HG03378 (cell line): ENCODE measurements around the gene FILIP1.

ENCODE experiments used
- ATAC-seq: cut with Tn5 transposase; IDR thresholded peaks from one replicate; pipeline ENCODE4 v1.9.1; 2021; ENCODE audit warnings: mild to moderate bottlenecking, moderate library complexity; ENCODE audit not compliant: unreplicated experiment

Gene FILIP1

DNA sequence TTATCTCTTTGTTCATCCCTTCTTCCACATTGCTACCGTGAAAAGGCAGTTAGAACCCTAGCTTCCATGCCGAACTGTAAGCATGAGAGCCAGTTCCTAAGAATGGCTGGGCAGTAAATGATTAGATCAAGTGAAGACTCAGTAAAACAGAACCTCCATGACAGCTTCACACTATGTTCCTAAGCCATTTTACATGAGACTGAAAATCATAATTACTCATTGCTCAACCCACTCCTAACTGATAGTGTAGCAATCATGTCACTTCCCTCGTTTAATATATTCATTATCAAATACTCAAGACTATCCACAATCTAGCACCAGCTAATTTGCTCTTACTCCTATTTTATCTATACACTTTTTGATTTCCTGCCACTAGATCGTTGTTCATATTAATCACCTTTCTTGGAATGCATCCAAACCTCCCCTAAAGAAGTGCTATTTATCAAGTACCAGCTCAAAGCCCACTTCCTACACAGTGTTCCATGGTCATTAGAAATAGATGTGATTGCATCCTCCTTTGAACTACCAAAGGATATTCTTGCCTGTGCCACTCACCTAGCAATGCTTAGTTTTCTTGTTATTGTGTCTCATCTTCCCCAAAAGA, 215.0 kb downstream of the FILIP1 start:
- ATAC-seq, result no peak

DNA sequence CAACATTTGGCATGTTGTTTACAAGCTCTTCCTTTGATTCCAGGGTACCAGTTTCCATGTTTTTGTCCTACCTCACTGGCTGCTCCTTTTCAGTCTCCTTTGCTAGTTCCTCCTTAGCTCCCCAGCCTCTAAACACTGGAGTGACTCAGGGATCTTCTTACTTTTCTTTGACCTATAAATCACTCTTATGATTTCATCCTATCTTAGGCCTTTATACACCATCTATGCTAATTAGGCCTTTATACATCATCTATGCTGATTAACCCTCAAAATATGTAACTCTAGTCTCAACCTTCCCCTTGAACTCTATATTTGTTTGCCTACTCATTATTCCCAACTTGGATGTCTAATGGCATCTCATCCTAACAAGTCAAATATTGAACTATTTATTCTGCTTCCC, 218.5 kb downstream of the FILIP1 start:
- no peak for ATAC-seq

DNA sequence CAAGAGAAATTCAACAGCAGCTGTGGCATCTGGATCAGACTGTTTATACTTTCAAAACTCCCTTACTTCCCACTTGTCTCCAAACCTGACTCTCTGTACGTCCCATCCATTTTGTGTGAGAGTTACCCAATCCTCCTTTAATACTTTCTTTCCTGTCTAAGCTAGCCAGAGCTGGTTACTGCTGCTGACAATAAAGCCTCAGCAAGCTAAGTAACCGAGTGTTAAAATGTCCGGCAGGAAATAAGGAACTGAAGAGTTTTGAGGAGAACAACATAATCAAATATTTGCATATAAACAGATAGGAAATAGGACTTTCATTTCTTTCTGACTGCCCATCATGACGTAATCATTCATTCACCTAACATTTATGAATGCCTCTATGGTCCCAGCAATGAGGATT, 220.6 kb downstream of the FILIP1 start:
- ATAC-seq, result no peak

DNA sequence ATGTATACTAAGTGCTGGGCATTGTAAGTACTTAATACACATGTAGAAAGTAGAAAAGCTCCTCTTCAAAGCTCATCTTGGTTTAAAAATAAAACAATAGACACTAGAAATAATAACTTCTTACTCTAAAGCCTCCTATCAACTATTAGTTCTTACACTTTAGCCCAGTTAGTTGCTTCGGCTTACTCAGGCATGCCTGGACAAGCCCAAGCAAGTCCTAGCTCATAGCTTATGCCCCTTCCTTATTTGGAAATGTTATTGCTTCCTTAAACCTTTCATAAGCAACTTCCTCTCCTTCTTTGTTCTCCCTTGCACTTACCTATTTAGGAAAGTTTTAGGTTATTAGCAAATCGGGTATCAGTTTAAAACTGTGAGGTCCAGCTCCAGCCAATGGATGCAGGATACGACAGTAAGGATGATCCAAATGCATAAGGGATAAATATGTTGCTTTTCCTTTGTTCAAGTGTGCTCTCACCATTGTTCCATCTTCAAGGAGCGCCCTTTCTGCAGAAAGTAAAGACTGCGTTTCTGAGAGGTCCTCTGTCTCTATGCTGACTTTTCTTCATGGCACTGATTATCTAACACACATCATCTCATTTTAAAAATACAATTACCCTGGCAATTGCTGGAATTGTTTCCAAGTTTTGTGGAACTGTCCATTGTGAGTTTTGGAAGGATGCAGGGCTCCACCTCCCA, 221.3 kb downstream of the FILIP1 start:
- no peak for ATAC-seq

DNA sequence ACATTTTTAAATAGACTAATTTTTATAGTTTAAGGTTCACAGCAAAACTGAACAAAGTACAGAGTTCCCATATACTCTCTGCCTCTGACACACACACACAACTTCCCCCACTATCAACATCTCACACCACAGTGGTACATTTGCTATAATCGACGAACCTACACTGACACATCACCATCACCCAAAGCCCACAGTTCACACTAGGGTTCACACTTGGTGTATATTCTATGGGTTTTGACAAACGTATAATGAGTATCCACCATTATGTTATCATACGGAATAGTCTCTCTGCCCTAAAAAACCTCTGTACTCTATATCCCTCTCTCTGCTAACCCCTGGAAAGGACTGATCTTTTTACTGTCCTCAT, 224.6 kb downstream of the FILIP1 start:
- no peak for ATAC-seq

DNA sequence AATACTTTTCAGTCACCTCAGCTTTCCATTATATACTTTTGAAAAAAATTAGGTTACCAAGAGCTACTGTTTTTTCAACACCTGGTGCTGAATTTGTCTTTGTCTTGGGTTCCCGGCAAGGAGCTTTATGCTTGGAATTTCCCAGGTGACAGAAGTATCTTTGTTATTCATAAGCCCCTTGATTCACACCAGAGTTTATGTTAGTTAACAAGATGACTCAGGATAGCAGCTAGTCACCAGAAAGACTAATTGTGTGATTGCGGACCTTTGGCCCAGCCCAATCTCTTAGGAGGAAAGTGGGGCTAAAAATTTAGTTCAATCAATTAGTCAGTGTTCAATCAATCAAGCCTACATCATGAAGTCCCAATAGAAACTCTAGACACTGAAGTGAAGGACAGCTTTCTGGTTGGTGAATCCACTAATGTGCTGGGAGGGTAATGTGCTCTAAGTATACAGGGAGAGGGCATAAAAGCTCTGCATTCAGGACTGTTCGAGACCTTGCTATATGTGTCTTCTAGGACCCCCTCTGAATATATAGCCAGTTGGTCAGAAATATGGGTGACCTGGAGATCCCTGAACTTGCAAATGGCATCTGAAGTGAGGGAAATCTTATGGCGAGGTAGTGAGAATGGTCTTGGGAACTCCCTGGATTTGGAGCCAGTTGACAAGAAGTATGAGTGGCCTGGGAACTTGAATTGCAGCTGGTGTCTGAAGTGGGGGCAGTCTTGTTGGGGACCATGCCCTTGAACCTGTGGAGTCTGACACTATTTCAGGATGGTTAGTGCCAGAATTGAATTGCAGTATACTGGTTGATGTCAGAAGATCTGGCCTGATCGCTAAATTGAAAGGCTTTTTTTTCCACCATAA, 225.2 kb downstream of the FILIP1 start:
- no peak for ATAC-seq

DNA sequence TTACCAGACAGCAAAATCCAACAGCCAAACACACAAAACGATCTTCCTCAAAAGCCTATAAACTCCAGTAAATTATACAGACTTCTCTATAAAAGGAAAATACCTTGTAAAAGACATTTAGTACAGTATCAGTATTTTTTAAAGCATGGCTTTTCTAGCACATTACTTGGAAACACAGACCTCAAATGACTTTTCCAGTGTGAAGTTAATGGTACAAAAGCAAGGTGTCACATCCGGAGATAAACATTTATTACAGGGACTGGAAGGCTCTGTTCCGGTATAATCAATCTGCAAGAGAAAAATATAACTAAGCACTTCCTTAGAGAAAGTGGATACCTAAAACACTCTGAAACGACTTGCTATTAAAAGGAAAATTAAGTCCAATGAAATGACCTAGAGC, 226.1 kb downstream of the FILIP1 start:
- no peak for ATAC-seq

DNA sequence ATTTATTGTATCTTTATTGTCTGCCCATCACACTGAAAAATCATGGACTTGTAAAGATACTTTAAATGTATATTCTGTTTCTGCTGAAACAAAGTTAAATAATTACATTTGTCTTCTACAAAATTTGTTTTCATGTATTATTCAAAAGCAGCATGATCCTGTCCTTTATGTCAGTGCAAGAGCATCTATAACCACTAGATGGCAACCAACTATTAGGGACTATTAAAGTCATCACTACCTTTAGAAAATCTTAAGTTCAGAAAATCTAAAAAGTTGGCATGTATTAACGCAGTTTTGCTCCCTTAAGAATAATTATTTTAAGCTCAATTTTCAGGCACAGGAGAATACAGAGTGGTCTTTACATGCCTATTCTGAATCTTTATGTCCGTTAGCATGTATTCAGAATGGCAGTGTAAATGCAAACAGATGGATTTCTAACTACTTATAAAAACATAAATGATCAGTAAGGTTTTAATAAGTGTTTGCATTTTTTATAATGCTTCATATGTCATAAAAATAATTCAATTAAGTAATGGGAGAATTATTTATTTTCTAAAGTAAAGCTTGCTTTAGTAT, 226.8 kb downstream of the FILIP1 start:
- ATAC-seq, result peak; percentile 76

DNA sequence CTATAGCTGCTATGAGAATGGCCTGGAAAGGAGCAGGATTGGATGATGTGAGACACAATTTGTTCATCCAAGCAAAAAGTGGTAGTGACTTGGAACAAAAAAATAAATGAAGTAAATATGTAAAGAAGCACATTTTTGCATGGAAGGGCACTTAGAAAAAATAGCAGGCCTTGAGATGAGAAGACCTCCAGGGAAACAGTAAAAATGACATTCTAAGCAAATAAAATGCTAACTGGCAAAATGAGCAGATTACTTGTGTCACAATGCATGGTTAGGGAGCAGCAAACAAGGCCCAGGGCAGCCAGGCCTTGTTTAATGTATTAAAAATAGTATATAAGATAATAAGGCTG, 230.2 kb downstream of the FILIP1 start:
- ATAC-seq, result no peak

DNA sequence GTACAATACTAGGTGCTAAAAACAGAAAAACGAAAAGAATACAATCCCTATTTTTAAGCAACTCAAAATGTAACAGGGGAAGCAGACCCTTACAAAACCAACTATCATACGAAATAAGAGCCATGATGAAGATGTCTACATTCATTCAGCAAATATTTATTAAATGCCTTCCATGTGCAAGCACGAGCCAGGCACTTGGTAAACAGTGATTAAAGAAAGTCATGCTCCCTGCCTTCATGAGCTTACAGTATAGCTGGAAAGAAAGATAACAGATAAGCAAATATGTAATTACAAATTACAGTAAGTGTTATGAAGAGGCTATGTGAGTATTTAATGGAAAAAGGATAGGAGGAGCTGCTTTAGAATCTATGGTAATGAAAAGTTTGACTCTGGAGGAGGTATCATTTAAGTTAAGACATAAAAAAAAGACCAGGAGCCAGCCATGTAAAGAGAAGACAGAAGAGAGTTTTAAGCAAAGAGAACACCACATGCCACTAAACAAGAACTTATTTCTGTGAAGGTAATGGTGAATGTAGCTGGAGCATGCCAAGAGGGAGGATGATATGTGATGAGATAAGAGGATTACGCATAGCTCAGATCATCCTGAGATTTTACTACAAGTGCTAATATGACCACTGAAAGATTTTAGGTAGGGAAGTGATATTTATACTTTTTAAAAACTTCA, 230.7 kb downstream of the FILIP1 start:
- ATAC-seq, result no peak

DNA sequence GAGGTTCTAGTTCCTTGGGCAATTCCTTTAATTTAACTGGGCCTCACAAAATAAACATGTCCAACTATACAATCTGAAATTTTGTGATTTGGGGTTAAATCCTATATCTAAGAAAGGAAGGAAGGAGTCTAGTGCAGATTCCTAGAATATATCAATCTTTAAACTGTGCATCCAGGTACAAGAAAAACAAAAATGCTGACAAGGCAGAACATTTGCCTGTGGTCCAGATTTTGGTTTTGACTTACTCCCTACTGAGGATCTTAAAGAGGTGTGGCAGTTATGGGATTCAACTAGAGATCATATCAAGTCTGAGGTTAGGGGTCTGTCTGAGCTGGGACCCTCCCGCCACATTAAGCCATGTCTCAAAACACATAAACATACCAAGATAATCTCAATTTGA, 232.3 kb downstream of the FILIP1 start:
- ATAC-seq, result no peak

DNA sequence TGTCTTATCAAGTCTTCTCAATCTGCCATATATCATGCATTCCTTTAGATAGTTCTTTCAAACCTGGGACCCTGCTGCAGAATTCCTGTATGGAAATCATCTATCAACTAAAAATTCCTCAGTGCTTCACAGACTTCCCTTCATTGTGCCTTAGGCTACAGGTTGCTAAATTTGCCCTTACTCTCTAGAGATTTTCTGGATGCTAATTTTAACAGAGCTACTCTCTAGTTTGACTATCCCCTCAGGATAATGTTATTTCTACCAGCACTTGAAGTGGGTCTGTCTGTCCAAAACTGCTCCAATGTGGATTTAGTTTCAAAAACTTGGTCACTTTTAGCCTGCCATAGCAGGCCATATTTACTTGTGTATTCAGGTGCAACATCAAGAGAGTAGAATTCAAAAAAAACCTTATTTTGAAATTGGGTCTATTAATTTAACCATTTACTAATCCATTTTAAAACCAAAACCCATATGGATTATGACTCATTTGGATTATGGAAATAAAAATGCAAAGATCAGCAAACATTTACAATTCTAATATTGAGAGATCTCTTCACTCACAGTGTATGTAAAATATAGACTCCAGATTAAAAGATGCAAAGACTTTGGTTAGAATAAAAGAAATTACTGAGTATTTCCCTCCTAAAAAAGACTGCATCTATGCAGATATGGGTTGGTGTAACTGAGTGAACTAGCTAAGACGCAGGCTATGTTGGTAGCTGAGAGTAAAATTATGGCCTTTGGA, 236.1 kb downstream of the FILIP1 start:
- no peak for ATAC-seq

DNA sequence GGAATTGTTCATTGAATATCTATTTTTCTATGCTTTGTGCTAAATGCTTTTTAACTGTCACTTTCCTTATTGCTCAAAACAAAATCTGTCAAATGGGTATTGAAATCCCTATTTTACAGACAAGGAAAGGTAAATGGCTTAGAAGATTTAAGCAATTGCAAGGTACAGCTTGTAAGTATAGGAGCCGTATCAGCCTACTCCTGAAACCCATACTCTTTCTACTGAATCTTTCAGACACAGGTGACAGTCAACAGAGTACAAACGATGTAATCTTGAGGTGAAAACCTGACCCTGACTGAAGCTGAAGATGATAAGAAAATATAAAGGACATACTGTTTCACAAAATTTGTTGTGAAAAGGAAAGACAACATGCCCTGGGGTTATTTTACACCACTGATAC, 243.0 kb downstream of the FILIP1 start:
- ATAC-seq, result no peak

DNA sequence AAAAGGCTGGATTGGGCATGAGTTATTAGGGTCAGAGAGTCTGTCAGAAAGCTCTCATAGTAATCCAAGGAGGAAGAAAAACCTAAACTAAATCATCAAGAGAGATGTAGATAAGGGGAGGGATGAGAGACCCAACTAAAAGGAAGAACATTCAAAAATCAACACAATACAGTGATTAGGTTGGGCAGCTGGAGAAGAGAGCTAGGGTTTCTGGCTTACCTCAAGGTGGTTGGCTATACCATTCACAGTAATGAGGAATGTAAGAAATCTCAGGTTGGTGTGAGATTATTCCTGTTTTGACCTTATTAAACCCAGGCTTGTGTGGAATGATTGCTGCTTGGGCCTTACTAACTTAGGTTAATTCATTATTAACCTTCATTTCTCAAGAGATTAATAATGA, 243.8 kb downstream of the FILIP1 start:
- ATAC-seq, result no peak

DNA sequence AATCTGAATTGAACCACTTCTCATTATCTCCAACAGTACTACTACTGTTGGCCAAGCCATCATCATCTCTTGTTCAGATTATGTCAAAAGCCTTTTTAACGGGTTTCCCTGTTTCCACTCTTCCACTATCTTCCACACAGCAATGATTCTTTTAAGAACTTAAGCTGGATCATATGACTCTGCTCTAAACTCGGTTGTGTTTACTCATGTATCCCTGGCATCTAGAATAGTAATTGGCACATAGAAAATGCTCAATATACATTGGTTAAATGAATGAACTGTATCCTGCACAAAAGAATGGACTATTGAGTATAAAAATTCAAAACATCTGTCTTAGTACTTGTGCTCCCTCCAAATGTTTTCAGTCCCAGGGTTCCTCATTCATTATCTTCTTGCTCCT, 247.2 kb downstream of the FILIP1 start:
- no peak for ATAC-seq

DNA sequence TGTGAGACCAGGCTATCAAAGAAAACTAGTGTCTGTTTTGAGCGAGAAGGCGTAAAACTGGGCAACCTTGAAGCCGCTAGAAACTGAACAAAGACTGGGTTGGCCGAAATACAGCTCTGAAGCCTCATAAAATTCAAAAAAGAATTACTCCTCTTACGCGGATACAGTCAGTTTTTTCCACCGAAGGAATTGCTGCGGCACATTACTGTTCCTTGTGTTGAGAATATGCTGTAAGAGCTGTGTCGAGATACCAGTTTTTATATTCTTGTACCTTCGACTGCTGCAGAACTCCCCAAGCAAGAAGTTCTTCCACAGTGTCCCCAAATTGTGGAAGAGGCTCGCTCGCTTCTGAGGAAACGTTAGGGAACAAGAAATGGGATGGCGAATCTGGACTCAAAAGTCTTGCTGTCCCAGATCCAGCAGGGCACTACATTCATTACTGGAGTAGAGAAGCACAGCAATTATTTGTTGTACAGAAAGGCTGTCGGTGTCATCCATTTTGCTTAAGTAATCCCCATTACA, 249.5 kb downstream of the FILIP1 start:
- no peak for ATAC-seq

DNA sequence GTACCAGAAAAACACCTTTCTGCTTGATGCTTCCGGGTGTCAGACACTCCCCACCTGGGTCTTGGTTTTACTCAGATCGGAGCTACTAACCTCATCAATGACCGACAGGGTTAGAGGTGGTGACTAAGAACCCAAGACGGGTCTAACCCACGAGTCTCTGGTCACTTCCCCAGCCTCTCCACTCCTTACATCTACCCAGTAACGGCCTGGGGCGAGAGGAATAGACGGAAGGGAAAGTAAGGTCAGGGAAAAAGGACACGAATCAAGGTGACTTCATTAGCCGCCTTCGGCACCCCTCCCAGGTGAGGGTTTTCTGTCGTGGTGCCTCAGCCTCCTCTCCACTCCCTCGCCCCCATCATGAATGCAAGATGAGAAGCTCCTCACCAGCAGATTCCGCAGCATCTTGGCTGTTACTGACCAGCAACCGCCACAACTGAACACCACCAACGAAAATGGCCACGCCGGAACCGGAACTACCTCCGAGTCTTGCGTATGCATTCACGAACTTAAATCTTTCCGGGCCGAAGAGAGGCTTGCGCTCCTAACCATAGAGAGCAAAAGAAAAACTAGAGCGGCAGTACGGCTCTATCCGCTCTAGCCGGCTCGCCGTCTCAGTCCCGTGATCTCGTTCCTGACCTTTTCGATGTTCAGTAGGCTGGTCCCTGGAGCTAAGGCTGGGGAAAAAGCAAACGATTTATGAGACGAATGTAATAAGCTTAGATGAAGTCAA, 250.1 kb downstream of the FILIP1 start, which contains the start of gene COX7A2:
Gene COX7A2 (minus strand): TSS at position 469 of the 730 bp plus-strand sequence. CDS start 67 bp downstream, at position 402.
- ATAC-seq, result peak; percentile 97
